H1 (cell line): ENCODE data around the gene AMPH.

Experiments
- BCL11A ChIP-seq, 2 experiments: IDR thresholded peaks; one replicate each; pipeline ENCODE4 v1.6.1; 2011; ENCODE audit warnings: low read depth in 2 of 2, low read length in 2 of 2, mild to moderate bottlenecking in 2 of 2
- CEBPB ChIP-seq: IDR thresholded peaks from 2 replicates; pipeline ENCODE4 v1.6.1; 2012; ENCODE audit warnings: low read depth, low read length
- EGR1 ChIP-seq: IDR thresholded peaks from 2 replicates; pipeline ENCODE4 v1.6.1; 2011; ENCODE audit warnings: low read depth, low read length, borderline replicate concordance
- EP300 ChIP-seq, 2 experiments: IDR thresholded peaks; 1 replicate in 1 of 2; 2 replicates in 1 of 2; pipeline ENCODE4 v1.6.1; 2011 to 2012; ENCODE audit warnings: low read depth in 2 of 2, low read length in 2 of 2, mild to moderate bottlenecking in 2 of 2, borderline replicate concordance in 1 of 2, inconsistent platforms in 1 of 2, moderate library complexity in 1 of 2
- MAFK ChIP-seq: IDR thresholded peaks from 2 replicates; pipeline ENCODE4 v1.6.1; 2012; ENCODE audit warnings: low read depth, mild to moderate bottlenecking, improper control_type of control experiment, low read length
- POLR2A ChIP-seq, 2 experiments: IDR thresholded peaks; 1 replicate in 1 of 2; 2 replicates in 1 of 2; pipeline ENCODE4 v1.6.1; 2011; ENCODE audit warnings: low read depth in 2 of 2, low read length in 2 of 2, mild to moderate bottlenecking in 2 of 2; ENCODE audit errors: control extremely low read depth in 1 of 2
- TF ChIP-seq, protein P1 (sequence below), 3 experiments: IDR thresholded peaks; 1 replicate in 2 of 3; 2 replicates in 1 of 3; pipeline versions ENCODE4 v1.5.1 to v1.6.1; 2011; ENCODE audit warnings: low read length in 3 of 3, mild to moderate bottlenecking in 3 of 3, inconsistent platforms in 2 of 3, low read depth in 1 of 3, moderate library complexity in 1 of 3; ENCODE audit not compliant: insufficient read depth in 1 of 3; ENCODE audit errors: control extremely low read depth in 1 of 3
- TF ChIP-seq, protein P2 (sequence below): IDR thresholded peaks from 2 replicates; pipeline ENCODE4 v1.6.1; 2012; ENCODE audit warnings: inconsistent platforms

DNA sequence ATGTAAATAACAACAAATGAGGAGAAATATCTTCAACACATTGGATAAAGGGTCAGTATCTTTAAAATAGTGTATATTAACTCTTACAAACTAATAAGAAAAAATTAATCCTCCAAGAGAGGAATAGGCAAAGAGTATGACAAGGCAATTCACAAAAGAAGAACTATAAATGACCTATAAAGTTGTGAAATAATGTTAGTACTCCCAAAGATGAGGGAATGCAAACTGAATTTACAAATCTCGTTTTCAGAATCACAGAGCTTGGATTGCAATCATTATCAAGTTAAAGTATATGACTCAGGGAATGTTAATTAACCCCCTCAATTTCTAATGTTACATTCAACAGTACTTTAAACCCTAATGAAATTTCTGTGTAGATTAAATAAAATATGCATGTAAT is 270.4 kb downstream of the AMPH start:
- TF ChIP-seq EGR1 (no peak), POLR2A (IDR thresholded peaks at IDR 0.05; ENCODE audit: control extremely low read depth in 1 of 2, low read depth in 2 of 2, low read length in 2 of 2) (no peak), BCL11A (IDR thresholded peaks at IDR 0.05; ENCODE audit: low read depth in 2 of 2, low read length in 2 of 2) (no peak), MAFK (no peak), CEBPB (no peak), EP300 (IDR thresholded peaks at IDR 0.05; ENCODE audit: borderline replicate concordance in 1 of 2, low read depth in 2 of 2, low read length in 2 of 2) (no peak)
- TF ChIP-seq, protein P1, sequence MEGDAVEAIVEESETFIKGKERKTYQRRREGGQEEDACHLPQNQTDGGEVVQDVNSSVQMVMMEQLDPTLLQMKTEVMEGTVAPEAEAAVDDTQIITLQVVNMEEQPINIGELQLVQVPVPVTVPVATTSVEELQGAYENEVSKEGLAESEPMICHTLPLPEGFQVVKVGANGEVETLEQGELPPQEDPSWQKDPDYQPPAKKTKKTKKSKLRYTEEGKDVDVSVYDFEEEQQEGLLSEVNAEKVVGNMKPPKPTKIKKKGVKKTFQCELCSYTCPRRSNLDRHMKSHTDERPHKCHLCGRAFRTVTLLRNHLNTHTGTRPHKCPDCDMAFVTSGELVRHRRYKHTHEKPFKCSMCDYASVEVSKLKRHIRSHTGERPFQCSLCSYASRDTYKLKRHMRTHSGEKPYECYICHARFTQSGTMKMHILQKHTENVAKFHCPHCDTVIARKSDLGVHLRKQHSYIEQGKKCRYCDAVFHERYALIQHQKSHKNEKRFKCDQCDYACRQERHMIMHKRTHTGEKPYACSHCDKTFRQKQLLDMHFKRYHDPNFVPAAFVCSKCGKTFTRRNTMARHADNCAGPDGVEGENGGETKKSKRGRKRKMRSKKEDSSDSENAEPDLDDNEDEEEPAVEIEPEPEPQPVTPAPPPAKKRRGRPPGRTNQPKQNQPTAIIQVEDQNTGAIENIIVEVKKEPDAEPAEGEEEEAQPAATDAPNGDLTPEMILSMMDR (IDR thresholded peaks at IDR 0.05; ENCODE audit: control extremely low read depth in 1 of 3, insufficient read depth in 1 of 3, low read depth in 1 of 3, low read length in 3 of 3) = no peak
- TF ChIP-seq, protein P2, sequence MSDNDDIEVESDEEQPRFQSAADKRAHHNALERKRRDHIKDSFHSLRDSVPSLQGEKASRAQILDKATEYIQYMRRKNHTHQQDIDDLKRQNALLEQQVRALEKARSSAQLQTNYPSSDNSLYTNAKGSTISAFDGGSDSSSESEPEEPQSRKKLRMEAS = no peak
